Activated gamma-delta T cell treated with Interleukin-2 at 50 U/mL for 16 hours (primary cell): ENCODE data around the gene PHAF1.

ENCODE experiments used
- DNase-seq: peaks from one replicate; pipeline ENCODE4 v3.0.0-alpha.2; 2020

Gene PHAF1

DNA sequence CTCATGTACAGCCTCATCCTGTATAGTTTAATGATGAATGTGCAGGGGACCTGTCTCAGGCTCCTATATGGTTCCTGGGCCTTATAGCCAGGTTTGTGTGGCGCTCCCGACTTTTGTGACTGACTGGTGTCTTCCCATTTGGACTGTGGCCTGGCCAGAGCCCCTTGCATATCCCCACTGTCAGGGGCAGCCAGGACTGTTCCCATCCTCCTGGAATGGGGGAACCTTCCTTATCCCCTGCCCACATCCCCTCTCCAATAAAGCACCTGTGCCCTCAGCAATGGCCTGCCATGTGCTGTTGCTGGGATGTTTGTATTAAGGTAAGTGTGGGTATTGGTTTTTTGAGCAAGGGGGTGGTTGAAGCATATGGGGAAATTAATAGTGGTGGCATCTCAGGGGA lies 38.5 kb downstream of the PHAF1 start:
- no peak for DNase-seq

DNA sequence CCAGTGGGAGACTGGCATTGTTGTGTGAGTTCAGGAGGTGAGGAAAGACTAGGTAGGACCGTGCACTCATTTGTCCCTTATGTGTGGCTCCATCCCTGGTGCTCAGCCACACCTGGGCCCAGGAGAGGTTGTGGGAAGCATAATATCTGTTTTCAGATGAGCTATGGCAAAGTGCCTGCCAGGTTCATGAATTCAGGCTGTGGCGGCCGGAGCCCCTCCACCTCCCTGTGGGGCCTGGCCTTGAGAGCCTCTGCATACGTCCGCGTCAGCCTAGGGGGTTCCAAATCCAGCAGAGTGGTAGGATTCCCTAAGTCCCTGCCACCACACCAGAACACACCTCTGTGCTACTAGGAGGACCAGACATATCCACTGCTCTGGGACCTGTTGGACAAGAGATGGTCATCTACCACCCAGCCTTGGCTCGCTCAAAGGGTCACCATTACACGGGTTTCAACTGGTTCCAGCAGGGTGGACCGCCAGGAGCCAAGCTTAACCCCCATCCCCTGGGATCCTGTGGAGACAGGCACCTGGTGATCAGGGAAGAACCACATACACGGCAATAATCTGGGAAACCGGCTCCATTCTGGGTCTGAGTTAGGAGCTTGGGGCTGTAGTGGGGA lies 39.0 kb downstream of the PHAF1 start:
- no peak for DNase-seq

DNA sequence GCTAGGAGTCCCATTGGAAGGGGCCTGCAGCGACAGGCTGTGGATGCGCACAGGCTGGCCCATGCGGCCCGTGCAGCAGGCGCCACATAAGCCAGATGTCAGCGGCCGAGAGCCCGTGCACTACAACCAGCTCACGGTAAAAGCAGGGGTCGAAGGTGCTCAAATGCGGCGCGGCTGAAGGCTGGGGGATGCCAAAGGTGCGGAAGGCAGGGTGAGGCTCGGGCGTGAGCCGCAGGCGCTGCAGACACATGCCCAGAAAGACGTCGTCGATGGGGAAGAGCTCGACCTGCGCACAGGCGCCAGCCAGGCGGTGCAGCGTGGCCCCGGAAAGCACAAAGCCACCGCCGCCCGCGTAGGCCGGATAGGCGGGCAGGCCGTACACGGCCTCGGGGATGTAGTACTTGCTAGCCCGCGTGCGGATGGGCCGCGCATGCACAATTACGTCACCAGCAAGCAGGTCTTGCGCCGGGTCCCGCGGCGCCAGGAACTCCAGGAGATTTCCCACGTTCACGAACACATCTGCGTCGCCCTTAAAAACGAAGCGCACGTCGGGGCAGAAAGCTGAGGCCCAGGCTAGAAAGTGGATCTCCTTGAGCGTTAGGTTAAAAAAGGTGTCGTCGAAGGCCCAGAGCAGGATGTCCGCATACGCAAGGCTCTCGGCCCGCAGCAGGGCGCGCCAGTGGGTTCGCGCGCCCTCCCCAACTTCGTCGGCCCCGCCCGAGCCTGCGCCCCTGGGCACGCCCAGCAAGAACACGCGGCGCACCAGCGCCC lies 39.7 kb downstream of the PHAF1 start:
- DNase-seq: no peak

DNA sequence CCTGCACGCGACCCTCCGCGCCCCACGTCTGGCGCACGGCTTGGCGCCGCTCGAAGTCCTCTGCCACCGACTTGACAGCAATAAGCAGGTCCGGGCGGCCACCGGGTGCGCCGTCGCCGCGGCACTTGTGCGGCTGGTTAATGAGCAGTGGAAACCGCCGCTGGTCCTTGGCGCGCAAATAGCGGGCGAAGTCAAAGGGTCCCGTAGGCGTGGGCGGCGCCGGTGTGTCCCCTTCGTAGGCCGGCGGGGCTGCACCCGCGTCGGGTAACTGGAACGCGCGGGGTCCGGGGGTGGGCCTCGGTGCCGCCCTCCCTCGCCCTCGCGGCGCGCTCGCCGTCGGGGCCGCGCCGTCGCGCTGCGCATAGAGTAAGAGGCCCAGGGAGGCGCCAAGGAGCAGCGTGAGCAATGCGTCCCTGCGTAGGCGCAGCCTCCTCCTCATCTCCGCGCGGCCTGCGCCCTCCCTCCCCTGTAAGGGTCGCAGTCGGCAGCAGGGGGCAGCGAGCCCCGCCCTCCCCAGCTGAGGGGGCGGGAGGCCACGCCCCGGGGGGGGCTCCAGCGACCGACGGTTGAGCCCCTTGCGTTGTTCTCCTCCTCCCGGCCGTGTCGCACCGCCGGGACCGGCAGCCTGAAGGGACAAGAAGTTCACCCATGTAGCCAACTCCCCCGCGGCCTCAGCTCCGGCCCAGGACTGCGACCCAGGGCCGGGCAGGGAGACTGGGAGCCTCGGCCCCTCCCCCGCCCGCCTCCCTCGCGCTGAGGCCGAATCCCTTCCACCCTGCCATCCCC lies 40.5 kb downstream of the PHAF1 start:
- DNase-seq: no peak

DNA sequence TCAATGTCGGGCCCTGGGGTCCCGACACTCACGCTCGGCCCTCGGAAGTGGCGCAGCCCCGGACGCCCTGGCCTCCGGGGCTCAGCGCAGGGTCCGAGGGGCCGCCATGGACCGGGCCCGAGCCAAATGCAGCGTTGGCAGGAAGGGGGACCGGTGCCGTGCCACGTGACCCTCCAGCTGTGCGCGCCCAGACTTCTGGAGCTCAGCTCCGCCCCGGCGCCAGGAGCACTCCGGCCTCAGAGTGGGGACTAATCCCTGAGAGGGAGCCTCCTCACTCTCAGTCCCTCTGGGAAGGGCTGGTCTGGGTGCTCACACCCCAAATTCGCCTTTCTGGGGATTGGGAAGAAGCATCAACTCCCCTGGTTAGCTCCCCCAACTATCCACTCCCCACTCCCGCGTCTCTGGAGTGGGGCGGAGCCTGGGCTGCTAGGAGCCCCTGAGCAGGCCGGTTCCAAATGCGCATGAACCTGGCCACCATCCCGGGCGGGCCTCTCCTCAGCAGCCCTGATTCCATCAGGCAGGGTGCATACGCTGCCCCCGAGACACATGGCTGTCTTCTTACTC lies 41.2 kb downstream of the PHAF1 start, which contains the start of gene B3GNT9:
Gene B3GNT9, minus strand, starts transcription at position 166 of the 564 bp plus-strand sequence. CDS start 513 bp downstream, outside the sequence.
- no peak for DNase-seq

DNA sequence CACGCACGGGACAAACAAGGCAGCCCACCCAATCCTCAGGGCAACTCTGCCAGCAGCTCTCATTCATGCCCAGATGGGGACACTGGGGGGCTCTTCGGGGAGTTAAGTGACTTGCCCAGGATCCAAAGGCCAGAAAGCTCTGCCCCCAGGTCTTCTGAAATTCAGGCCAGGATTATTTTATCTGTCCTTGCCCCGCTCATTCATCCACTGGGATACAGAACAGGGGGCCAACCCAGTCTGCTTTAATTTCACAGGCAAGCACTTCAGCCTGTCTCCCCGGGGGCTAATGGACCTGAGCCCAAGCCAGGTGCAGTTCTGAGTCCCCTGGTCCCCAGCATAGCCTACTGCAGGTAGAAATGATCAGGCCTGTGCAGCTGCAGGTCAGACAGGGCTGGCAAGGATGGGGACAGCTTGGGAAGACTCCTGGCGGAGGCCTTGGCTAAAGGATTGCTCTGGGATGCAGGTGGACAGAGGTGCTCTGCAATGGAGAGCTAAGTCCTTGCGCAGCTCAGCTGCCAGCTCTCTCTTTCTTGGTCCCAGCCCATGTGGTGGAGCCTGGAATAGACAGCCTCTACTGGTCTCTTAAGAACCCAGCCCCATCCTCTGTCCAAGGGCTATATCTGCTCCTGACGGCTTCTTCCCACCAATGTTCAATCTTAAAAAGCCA lies 41.8 kb downstream of the PHAF1 start:
- no peak for DNase-seq

DNA sequence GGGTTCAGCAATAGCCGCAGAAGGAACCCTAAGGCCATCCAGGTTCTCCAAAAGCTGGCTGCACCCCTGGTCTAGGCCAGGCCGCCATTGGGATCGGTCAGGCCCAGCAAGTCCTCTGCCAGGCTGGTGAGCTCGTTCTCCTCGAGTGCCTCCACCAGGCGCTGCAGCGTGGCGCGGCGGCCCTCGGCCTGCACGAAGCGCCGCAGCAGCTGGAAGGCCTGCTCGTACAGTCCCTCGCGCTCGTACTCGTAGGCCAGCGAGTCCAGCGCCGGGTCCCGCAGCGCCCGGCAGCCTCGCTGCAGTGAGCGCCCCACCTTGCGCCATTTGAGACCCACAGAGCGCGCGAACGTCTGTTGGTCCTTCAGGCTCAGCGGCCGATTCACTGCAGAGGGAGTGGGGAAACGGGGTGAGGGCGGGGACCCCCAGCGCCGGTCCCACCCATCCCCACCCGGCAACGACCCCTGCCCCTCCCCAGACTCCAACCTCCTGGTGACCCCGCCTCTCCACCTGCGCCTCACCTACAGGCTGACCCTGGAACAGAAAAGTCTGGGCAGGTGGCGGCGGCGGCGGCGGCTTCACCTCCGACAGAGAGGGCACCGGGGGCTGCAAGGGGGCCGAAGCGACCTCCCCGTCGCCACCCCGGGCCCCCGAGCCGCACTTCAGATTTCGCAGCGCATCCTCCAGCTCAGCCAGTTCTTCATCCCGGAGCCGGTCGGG lies 45.0 kb downstream of the PHAF1 start:
- DNase-seq: no peak

DNA sequence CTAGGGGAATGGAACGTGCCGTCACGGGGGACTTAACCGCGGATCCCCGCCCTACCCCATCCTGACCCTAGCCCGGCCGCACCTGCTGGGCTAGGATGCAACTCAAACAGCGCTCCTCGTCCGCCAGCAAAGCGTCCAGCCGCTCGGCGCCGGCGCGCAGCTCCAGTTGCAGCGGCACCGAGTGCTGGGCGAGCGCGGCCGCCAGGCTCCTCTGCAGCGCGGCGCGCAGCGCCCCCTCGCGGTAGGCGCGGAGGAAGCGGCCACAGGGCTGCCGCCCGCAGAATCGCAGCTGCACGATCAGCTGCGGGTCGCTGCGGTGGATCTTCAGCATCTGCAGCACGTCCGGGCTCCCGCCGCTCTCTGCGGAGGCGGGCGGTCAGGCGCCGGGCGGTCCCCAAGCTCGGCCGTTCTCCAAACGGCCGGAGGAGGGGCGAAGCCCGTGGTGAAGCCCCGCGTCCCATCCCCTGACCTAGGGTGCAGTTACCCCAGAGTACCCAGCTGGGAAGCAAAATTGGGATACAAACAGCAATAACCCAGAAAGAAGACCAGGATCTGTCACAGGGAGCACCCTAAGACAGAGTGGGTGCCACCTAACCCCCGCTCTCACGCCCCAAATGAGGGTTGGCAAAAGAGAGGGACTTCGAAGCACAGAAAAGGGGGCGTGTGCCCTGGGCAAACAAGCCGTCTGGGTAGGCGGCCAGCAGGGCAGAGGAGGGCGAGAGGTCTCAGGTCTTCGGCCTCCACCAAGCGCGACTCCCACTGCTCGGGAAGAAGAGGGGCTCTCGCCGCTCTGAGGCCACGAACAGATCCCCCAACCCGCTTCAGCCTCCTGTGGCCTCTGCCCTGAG lies 45.8 kb downstream of the PHAF1 start:
- DNase-seq: peak; percentile 75

DNA sequence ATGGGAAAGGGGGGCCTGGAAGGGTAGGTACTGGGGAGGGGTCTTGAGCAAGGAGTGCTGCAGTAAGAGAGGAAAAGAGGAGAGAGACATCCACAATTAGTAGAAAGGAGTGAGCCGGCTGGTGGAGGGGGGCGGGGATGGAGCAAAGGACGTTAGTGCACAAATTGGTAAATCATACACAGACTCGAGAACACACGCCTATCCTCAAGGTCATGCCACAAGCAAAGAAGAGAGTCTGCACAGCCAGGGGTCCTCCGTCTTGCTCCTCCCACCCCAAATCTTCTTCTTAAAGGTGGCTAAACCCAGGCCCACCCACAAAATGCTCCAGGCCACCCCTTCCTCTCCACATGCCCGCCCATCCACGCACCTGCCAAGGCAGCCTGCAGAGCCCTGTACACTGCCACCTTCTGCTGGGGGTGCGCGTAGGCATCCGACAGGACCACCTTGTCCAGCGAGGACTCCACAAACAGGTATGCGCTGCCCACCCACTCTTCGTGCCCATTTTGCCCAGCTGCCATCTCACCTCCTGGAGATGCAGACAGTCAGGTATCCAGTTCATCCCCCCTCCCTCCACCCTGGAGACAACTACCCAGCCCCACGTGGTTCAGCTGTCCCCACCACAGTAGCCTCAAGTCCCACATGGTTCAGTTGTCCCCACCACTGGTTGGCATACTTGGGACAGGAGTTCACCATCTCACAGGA lies 46.6 kb downstream of the PHAF1 start:
- no peak for DNase-seq

DNA sequence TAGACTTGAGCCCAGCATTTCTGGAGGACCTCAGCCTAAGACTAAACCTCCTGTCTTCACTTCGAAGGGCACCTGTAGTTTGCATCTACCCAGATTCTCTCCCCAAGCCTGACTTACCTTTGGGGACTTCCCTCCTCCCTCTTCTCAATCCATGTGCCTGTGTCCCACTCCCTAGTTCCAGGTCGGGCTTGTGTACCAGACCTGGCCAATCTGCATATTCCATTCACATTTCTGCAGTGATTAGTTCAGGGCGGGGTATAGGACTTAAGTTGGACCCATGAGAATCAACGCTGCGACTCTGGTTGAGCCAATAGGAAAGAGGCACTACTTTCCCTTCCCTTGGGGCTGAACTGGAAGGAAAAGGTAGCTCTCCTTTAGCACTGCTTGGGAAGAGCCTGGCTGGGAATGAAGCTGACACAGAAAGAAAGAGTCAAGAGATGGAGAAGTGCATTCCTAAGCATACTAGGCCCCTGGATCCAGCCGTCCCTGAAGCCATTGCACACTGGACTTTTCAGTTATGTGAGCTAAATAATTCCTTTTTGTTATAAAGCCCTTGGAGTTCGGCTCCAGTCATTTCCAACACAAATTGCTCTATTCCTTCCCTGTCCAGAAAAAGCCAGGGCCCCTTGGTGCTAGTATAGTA lies 47.5 kb downstream of the PHAF1 start:
- no peak for DNase-seq

DNA sequence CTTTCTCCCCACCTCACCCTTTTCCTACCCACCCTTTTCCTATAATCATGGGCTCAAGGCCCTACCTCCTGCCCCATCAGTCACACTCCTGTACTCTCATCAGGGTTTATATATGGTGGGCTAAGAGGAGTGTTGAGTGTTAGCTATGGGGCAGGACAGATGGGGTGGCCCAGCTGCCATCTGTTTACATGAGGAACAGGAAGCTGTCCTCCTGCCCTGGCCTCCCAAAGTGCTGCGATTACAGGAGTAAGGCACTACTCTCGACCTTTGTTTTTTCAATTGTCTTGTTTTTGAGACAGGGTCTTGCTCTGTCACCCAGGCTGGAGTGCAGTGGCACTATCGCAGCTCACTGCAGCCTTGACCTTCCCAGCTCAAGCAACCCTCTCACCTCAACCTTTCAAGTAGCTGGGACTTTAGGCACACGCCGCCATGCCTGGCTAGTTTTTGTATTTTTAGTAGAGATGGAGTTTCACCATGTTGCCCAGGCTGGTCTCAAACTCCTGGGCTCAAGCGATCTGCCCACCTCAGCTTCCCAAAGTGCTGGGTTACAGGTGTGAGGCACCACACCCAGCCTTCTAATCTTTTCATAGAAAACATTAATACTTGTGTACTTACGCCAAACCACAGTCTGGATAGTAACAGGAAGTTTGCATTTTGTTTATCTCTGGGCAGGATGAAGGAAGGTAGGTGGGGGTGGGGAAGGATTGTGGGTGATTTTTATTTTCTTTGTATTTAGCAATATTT lies 48.3 kb downstream of the PHAF1 start:
- no peak for DNase-seq

DNA sequence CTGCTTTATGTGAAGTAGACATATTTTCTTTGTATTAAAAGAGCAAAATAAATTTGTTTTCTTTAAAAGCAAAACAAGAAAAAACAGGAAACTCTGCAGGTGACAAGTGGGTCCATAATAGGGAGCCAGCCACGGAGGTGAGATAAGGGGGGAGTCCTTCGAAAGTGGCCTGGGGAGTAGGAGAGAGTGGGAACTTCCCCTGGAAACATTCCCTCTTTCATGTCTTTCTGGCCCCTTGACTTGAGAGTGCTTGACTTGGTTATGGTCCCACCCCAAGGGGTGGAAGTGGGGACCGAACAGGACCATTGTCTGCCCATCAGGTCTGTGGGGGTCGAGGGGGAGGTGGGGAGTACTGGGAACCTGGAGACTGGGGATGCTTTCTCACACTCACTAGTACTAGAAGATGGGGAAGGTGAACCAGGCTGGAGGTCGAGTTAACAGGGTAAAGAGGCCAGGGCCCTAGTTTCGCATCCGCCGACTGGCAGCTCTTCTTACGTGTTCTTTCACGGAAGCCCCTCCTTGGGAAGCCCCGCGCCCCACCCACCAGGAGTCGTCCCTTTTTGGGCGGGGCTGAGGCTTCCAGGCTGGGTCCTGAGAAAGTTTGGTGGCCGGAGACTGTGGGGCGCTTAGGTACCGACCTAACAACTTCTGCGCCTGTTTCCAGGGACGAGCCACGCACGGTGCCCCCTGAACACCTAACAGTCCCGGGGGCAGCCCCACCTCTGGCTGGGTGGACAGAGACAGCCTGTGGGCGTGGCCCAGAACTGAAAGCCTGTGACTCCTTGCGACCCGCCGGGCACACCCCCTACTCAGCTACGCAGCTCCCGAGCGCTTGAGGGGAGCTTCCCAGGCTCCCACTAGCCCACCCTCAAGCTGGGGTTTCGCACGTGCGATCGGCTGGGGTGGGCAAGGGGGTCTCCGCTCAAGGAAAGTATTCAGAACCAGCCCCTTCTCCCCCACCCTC lies 49.2 kb downstream of the PHAF1 start:
- peak; percentile 66 for DNase-seq

DNA sequence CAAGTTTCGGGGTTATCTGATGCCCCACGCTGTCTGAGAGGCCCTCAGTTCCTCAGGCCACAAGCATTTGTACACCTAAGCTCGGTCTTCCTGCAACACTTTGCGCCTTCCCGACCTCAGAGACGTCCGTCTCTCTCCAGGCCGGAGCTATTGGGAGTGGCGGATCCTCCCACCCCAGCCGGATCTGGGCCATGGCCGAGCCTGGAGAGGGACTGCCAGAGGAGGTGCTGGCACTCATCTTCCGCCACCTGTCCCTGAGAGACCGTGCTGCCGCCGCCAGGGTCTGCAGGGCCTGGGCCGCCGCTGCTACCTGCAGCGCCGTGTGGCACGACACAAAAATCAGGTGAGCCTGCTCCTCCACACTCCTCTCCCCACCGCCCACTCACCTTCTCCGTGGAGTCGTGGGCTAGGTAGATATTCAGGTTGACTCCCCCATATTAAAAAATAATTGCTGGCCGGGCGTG lies 51.9 kb downstream of the PHAF1 start:
- DNase-seq: no peak

DNA sequence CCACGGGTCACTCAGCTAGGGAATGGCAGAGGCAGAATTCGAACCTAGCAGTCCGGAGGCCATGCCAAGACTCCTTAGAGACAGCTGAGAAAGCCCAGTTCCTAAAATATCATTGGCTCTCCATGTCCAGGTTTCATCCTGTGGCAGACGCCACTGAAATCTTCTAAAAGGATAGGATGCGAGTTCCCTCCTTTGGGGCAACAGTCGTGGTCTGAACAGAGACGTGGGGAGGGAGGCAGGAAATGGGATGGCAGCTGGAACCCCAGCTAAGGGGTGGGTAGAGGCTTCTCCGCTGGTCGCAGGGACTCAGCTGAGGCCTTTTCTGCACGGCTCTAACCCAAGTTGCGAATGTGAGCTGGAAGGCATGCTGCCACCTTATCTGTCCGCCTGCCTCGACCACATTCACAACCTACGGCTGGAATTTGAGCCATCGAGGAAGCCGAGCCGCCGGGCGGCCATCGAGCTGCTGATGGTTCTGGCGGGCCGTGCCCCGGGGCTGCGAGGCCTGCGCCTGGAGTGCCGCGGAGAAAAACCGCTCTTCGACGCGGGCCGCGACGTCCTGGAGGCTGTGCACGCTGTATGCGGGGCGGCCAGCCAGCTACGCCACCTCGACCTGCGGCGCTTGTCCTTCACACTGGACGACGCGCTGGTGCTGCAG lies 52.9 kb downstream of the PHAF1 start:
- no peak for DNase-seq

DNA sequence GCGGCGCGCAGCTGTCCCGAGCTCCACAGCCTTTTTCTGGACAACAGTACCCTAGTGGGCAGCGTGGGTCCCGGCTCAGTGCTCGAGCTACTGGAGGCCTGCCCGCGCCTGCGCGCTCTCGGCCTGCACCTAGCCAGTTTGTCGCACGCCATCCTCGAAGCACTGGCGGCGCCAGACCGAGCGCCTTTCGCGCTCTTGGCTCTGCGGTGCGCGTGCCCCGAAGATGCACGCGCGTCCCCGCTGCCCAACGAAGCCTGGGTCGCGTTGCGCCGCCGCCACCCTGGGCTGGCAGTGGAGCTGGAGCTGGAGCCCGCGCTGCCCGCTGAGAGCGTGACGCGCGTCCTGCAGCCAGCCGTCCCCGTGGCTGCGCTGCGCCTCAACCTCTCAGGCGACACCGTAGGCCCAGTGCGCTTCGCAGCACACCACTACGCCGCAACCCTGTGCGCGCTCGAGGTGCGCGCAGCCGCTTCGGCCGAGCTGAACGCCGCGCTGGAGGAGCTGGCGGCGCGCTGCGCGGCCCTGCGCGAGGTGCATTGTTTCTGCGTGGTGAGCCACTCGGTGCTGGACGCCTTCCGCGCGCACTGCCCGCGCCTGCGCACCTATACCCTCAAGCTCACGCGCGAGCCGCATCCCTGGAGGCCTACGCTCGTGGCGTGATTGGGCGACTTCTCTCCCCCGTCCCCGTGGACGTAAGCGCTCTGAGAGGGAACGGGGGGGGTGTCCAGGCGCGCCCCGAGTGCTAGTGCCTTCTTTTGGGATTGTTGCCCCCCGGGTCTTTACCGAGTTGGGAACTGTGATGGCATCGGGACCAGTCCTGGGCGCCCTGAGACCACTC lies 53.6 kb downstream of the PHAF1 start:
- DNase-seq: no peak

DNA sequence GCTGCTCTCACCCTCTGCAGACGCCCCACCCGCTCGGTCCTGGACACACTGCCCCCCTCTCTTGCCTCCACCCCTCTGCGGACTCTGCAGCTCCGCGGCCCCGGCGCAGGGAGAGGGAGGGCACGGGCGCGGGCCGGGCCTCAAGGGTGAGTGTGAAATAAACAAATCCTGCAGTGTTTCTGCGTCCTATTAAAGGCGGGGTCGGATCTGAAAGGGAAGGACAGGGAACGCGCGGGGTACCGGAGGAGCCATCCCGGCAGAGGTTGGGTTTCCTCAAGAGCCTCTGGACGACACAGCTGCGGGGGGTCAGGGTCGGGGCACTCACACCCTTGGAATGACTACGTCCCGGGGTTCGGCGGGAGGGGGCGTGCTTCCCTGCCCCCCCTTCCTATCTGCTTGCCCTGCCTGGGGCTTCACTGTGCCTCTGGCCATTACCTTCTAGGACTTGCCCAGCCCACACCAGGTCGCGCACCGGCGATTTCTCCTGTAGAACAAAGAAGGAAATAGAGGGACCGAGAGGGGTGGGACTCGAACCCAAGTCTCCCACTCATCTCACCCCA lies 54.3 kb downstream of the PHAF1 start:
- no peak for DNase-seq
